HuH-7 (cell line): ENCODE results near the gene EZH1.
"Not testable (repeated sequence)": the region's sequence is repeated elsewhere in the genome, so short reads cannot be mapped to it uniquely, and the experiment has no call there.

Experiments used
- DNase-seq: peaks from one replicate; pipeline ENCODE4 v3.0.0; 2011; ENCODE audit warnings: low spot score

The EZH1 gene

GRCh38 chr17:42772945-42773289 is 28.1 kb upstream of the EZH1 start:
- DNase-seq, result no peak

- not testable (repeated sequence) for DNase-seq
Measured at GRCh38 chr17:42769964-42770363, 25.1 kb upstream of the EZH1 start.

GRCh38 chr17:42768006-42768405 is 23.2 kb upstream of the EZH1 start:
- not testable (repeated sequence) for DNase-seq

- DNase-seq, result no peak
Measured at GRCh38 chr17:42767512-42767911, 22.7 kb upstream of the EZH1 start.

- DNase-seq, result no peak
Measured at GRCh38 chr17:42766124-42766523, 21.3 kb upstream of the EZH1 start.

GRCh38 chr17:42761638-42762037 is 16.8 kb upstream of the EZH1 start:
- no peak for DNase-seq

- DNase-seq, result peak; percentile 56
Measured at GRCh38 chr17:42760652-42761581, 16.1 kb upstream of the EZH1 start, which contains the start of gene RAMP2. TSS of gene RAMP2 (plus strand) at chr17:42761227. CDS start at chr17:42761262, 35 bp downstream.

GRCh38 chr17:42759982-42760651 is 15.3 kb upstream of the EZH1 start:
- no peak for DNase-seq

- DNase-seq, result no peak
Measured at GRCh38 chr17:42754782-42755181, 9.9 kb upstream of the EZH1 start.

GRCh38 chr17:42751628-42752027 is 6.8 kb upstream of the EZH1 start:
- no peak for DNase-seq

GRCh38 chr17:42750739-42751344 is 6.0 kb upstream of the EZH1 start:
- no peak for DNase-seq

- no peak for DNase-seq
Measured at GRCh38 chr17:42748908-42749798, 4.3 kb upstream of the EZH1 start.

GRCh38 chr17:42748202-42748907 is 3.5 kb upstream of the EZH1 start:
- no peak for DNase-seq

GRCh38 chr17:42744283-42744805 is 496 bp downstream of the EZH1 start:
- DNase-seq, result peak; percentile 75

GRCh38 chr17:42743595-42744282 is 1.1 kb downstream of the EZH1 start:
- DNase-seq, result no peak

GRCh38 chr17:42742916-42743315 is 1.9 kb downstream of the EZH1 start:
- DNase-seq, result not testable (repeated sequence)

- DNase-seq, result no peak
Measured at GRCh38 chr17:42740699-42741098, 4.1 kb downstream of the EZH1 start.

GRCh38 chr17:42725143-42725542 is 19.7 kb downstream of the EZH1 start:
- no peak for DNase-seq

- DNase-seq, result no peak
Measured at GRCh38 chr17:42723636-42724035, 21.2 kb downstream of the EZH1 start.

GRCh38 chr17:42720996-42721583 is 23.8 kb downstream of the EZH1 start:
- peak; percentile 68 for DNase-seq
